WTC11 (cell line): ENCODE measurements around the gene GOLGA8J.
"Not testable (repeated sequence)": the region's sequence is repeated elsewhere in the genome, so short reads cannot be mapped to it uniquely, and the experiment has no call there.

ENCODE experiments used
- JUN ChIP-seq: sonication (generic); formaldehyde crosslinking; IDR thresholded peaks from 2 replicates; pipeline ENCODE4 v1.8.0; 2023; ENCODE audit warnings: mild to moderate bottlenecking, missing genetic modification reagents
- TCF7 ChIP-seq: sonication (generic); formaldehyde crosslinking; IDR thresholded peaks from 2 replicates; pipeline ENCODE4 v1.8.0; 2022; ENCODE audit warnings: mild to moderate bottlenecking, low read depth, missing genetic modification reagents, moderate library complexity
- TP53 ChIP-seq: sonication (generic); formaldehyde crosslinking; IDR thresholded peaks from 2 replicates; pipeline ENCODE4 v1.8.1; 2023; ENCODE audit warnings: mild to moderate bottlenecking, missing genetic modification reagents
- TF ChIP-seq, protein P1 (sequence below): sonication (generic); formaldehyde crosslinking; IDR thresholded peaks from 2 replicates; pipeline ENCODE4 v1.8.0; 2022; ENCODE audit warnings: mild to moderate bottlenecking, missing genetic modification reagents
- TF ChIP-seq, protein P2 (sequence below): fragments of 200-600 bp; IDR thresholded peaks from 2 replicates; pipeline ENCODE4 v1.8.0; 2022; ENCODE audit warnings: antibody characterized with exemption
- TF ChIP-seq, protein P3 (sequence below): sonication (generic); formaldehyde crosslinking; IDR thresholded peaks from 2 replicates; pipeline ENCODE4 v1.8.0; 2023; ENCODE audit warnings: missing genetic modification reagents
- TF ChIP-seq, protein P4 (sequence below): sonication (generic); formaldehyde crosslinking; IDR thresholded peaks from 2 replicates; pipeline ENCODE4 v1.8.1; 2022; ENCODE audit warnings: missing genetic modification reagents, borderline replicate concordance

DNA sequence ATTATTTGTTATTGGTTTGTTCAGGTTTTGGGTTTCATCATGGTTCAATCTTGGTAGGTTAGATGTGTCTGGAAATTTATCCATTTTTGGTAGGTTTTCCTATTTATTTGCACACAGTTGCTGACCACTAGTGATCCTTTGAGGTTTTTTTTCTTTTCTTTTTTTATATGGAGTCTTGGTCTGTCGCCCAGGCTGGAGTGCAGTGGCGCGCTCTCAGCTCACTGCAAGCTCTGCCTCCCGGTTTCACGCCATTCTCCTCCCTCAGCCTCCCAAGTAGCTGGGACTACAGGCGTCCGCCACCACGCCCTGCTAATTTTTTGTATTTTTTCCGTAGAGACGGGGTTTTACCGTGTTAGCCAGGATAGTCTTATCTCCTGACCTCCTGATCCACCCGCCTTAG lies 20.1 kb downstream of the GOLGA8J start:
- TF ChIP-seq, protein P1, sequence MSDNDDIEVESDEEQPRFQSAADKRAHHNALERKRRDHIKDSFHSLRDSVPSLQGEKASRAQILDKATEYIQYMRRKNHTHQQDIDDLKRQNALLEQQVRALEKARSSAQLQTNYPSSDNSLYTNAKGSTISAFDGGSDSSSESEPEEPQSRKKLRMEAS, result not testable (repeated sequence)
- TF ChIP-seq JUN; TP53 (CRISPR knock-in tag); TCF7: not testable (repeated sequence)
- TF ChIP-seq, protein P2, sequence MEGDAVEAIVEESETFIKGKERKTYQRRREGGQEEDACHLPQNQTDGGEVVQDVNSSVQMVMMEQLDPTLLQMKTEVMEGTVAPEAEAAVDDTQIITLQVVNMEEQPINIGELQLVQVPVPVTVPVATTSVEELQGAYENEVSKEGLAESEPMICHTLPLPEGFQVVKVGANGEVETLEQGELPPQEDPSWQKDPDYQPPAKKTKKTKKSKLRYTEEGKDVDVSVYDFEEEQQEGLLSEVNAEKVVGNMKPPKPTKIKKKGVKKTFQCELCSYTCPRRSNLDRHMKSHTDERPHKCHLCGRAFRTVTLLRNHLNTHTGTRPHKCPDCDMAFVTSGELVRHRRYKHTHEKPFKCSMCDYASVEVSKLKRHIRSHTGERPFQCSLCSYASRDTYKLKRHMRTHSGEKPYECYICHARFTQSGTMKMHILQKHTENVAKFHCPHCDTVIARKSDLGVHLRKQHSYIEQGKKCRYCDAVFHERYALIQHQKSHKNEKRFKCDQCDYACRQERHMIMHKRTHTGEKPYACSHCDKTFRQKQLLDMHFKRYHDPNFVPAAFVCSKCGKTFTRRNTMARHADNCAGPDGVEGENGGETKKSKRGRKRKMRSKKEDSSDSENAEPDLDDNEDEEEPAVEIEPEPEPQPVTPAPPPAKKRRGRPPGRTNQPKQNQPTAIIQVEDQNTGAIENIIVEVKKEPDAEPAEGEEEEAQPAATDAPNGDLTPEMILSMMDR, result not testable (repeated sequence)
- TF ChIP-seq, protein P3, sequence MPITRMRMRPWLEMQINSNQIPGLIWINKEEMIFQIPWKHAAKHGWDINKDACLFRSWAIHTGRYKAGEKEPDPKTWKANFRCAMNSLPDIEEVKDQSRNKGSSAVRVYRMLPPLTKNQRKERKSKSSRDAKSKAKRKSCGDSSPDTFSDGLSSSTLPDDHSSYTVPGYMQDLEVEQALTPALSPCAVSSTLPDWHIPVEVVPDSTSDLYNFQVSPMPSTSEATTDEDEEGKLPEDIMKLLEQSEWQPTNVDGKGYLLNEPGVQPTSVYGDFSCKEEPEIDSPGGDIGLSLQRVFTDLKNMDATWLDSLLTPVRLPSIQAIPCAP (CRISPR knock-in tag), result not testable (repeated sequence)
- TF ChIP-seq, protein P4, sequence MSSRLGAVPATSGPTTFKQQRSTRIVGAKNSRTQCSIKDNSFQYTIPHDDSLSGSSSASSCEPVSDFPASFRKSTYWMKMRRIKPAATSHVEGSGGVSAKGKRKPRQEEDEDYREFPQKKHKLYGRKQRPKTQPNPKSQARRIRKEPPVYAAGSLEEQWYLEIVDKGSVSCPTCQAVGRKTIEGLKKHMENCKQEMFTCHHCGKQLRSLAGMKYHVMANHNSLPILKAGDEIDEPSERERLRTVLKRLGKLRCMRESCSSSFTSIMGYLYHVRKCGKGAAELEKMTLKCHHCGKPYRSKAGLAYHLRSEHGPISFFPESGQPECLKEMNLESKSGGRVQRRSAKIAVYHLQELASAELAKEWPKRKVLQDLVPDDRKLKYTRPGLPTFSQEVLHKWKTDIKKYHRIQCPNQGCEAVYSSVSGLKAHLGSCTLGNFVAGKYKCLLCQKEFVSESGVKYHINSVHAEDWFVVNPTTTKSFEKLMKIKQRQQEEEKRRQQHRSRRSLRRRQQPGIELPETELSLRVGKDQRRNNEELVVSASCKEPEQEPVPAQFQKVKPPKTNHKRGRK (CRISPR knock-in tag), result not testable (repeated sequence)
